NCI-H187 (cell line): ENCODE measurements around the gene ATAD2B.
"Not testable (repeated sequence)": the region's sequence is repeated elsewhere in the genome, so short reads cannot be mapped to it uniquely, and the experiment has no call there.

ENCODE experiments used
- DNase-seq, 2 experiments: peaks; one replicate each; lab custom pipeline; 2025; lab: John Stamatoyannopoulos, UW

The ATAD2B gene

DNA sequence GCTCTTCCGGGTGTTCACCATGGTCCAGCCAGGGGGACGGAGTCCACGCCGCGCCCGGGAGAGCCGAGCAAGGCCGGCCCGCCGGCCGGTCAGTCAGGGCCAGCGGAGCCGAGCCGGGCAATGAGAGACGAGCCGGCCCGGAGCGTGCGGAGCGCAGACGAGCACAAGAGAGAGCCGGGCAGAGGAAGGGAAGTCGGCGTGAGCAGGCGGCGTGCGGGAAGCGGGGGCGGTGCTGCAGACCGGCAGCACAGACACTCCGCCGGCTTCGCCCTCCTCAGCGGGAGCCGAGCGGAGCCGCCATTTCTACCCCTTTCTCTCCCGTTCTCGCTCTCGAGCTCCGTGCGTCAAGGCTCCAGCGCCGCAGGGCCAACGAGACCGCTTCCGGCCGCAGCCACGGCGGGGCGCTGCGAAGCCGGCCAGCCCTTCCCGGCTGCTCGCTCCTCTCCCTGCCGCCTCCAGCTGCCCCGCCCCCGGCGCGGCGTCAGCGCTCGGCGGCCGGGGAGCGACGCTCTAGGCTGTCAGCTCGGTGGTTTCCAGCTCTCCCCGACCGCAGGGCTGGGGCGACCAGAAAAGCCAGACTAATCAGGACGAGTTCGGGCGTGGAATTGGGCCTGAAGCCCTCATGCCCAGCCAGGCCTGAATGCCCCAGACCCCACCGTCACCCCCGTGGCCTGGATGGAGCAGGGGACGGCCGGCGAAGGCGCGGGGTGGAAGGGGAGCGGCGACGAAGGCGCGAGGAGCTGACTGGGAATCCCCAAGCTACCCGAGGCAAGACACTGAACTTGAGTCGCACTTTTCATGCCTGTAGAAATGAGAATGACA lies at the start of gene ATAD2B:
TSS of gene ATAD2B (minus strand) at position 374 of the 822 bp plus-strand sequence. CDS start at position 21, 353 bp downstream.
- DNase-seq: peak; percentile 99

DNA sequence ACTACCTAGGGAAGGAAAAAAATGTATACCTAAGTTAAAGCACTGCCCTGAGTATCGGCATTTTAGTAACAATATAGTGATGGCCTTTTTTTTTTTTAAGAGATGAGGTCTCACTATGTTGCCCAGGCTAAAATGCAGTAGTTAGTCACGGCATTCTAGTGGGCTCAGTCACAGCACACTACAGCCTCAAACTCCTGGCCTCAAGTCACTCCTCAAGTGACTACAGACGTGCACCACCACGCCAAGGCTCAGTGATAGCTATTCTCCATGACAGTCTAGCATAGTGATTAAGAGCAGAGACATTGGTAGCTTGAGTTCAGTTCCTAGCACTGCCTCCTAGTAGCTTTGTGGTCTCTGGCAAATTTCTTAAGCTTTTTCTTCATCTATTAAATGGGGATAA lies 40.9 kb upstream of the ATAD2B start:
- no peak for DNase-seq

- no peak for DNase-seq
These were observed 27.5 kb upstream of the ATAD2B start for GRCh38 chr2:23954325-23955014.

DNA sequence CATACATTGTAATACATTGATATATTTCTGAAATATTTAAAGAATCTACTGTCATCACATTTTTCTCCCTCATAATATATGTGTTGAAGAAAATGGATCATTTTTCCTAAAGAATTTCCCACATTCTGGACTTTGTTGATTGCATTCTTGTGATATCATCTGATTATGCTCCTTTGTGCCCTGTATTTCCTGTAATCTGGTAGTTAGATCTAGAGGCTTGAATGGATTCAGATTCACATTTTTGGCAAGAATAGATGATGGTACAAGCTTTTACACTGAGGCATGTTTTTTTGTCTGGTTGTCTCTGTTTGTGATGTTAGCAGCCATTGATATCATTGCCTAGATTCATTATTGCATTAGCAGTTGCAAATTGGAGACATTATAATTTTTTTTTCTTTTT lies 26.7 kb upstream of the ATAD2B start:
- DNase-seq: no peak

GRCh38 chr2:23952558-23952957 lies 25.6 kb upstream of the ATAD2B start:
- DNase-seq: not testable (repeated sequence)

DNA sequence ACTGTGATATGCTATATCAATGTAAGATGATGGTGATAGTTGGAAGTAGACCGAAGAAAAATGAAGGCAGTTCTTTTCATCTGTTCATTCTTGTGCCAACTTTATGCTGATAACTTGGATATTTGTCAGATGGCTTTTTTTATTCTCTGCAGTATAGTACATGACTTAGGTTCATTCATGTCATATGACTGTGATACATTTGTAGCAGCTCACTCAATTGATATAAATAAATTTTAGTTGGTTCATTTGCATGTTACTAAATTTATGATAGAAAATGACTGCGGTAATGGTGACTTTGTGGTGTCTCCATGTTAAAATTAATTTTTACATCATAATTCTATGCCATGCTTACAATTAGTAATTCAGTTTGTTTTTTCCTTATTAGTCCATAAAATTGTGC lies 20.4 kb upstream of the ATAD2B start:
- DNase-seq: no peak

DNA sequence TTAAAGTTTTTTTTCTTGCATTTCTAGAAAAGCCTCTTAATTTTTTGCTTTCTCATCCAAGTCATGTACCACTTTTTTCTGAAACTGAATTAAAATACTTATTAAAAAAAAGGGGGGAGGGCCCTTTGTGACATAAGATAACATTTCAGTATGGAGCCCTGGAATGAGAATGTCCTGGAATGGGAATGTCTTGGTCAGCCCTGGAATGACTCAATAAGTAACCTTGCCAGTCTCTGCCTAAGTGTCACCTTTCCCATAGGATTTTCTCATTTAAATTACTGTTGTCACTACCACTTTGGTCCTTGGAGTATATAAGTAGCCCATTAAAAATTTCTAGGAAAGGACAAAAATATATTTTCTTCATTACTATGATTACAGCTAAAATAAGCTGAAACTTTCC lies 18.1 kb upstream of the ATAD2B start:
- no peak for DNase-seq

DNA sequence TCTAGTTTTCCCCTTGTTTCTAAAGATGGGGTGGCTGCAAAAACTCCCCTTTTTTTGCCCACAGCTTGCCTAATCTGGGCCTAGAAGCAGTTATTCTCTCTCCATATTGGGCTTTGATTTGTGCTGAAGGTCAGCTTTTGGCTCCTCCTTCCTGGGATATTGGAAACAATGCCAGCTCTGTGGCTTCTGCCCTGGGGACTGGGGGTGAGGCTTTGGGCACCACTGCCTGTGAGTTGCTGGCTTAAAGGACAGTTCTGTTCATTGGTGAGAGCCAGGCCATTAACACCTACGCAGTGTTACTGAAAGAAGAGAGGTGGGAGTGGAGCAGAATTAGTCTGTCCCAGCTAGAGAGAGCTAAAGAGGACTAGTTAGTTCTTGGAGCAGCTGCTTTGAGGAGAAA lies 17.6 kb upstream of the ATAD2B start:
- DNase-seq: no peak

DNA sequence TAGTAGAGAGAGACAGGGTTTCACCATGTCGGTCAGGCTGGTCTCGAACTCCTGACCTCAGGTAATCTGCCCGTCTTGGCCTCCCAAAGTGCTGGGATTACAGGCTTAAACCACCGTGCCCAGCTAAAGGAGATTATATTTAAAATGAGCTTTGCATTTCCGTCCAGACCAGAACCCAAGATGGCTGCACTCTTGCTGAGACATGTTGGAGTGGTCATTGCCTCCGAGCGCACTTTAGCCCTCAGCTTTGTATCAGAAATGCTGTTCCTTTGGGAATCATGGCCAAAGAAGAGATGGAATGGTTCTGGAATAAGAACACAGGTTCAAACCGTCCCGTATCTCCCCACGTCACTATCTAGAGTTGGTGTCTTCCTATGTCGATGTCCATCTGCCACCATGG lies 16.7 kb upstream of the ATAD2B start:
- DNase-seq: no peak

- DNase-seq: no peak
These were observed 14.7 kb upstream of the ATAD2B start for GRCh38 chr2:23941644-23942043.

- peak in 1 of 2 experiments; percentile 29 for DNase-seq
These were observed 14.0 kb upstream of the ATAD2B start for GRCh38 chr2:23940718-23941620.

DNA sequence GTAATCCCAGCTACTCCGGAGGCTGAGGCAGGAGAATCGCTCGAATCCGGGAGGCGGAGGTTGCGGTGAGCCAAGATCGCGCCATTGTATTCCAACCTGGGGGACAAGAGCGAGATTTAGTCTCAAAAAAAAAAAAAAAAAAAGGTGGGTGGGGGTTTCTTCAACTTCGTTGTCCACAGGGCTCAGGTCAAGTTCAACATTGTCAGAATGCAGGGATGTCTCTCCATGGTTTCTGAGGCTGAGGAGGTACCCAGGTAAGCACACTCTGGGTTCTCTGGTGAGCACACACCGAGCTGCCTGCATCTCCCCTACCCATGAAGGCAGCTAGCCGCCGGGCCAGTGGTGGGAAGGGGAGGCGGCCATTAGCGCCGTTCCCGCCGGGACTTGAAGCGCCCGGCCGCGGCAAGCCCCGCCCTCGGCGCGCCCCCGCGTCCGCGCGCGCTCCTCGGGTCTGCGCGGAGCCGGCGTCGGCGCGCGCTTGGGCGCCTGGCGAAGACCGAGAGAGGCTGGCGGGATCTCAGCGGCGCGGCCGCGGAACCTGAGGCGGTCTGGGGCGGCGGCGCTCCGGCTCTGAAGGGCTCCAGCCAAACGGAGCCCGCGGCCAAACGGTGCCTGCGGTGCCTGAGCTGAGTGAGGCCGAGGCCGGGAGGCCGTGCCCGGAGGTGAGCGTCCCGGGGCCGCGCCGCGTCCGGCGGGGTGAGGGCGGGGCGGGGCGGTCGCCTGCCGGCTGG lies 13.2 kb upstream of the ATAD2B start, which contains the start of gene UBXN2A:
TSS of gene UBXN2A (plus strand) at position 477 of the 731 bp plus-strand sequence. CDS start 17,852 bp downstream, outside the sequence.
- peak; percentile 87 to 92 for DNase-seq

- no peak for DNase-seq
These were observed 7.3 kb upstream of the ATAD2B start for GRCh38 chr2:23934259-23934658.

- peak in 1 of 2 experiments; percentile 46 for DNase-seq
These were observed 603 bp downstream of the ATAD2B start for GRCh38 chr2:23926290-23926749.

GRCh38 chr2:23925702-23926289 lies 1.1 kb downstream of the ATAD2B start:
- DNase-seq: no peak

- DNase-seq: no peak
These were observed 2.1 kb downstream of the ATAD2B start for GRCh38 chr2:23924589-23925359.

GRCh38 chr2:23918837-23919489 lies 8.0 kb downstream of the ATAD2B start:
- no peak for DNase-seq

DNA sequence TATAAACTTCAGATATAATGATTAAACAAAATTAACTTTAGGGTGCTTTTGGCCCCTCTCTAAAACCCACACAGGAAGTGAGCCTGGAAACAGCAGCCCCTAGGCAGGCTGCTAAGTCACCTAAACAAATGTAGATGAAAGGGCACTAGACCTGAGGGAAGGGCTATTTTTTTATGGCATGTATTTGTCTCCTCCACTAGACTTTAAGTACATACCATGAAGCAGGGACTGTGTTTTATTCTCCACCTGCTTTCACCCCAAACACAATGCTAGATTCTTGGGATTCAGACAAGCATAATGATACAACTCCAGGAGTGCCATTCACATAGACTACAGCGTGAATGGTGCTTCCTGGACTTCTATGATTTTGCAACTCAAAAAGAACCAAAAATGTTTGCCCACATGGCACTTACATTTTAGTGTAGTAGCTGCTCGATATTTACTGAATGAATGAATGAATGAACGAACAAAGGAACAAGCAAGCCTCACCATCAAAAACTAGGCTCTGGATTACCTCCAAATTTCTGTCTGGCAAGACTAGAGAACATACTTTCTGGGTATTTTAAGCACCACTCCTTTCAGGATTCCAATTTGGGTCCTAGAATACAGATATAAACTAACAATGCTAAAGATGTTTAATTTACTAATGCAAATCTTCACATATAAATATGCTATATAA lies 10.1 kb downstream of the ATAD2B start:
- no peak for DNase-seq

GRCh38 chr2:23915327-23915726 lies 11.6 kb downstream of the ATAD2B start:
- no peak for DNase-seq
